HEK293 (cell line): ENCODE data around the gene PRCD.

Experiments used
- CTCF ChIA-PET: fragments of 350-600 bp; formaldehyde crosslinking; extraction: SDS; loops from one replicate; lab custom pipeline; 2021; ENCODE audit warnings: antibody characterized with exemption; lab: Yijun Ruan, JAX
- POLR2A ChIA-PET: fragments of 300-600 bp; formaldehyde crosslinking; extraction: SDS; loops from one replicate; lab custom pipeline; 2020; ENCODE audit warnings: antibody characterized with exemption, inconsistent platforms; lab: Yijun Ruan, JAX
- H3K27ac ChIP-seq: fragments of 200-500 bp; sonication (Bioruptor generic); 2 replicates; pipeline ENCODE4 v1.5.1; 2014; ENCODE audit warnings: low read depth, low read length, control low read depth, inconsistent platforms; ENCODE audit errors: extremely low read depth
- H3K36me3 ChIP-seq, 2 experiments: fragments of 200-500 bp in 1 of 2; sonication (Bioruptor generic) in 1 of 2; 1 replicate in 1 of 2; 2 replicates in 1 of 2; pipeline ENCODE4 v1.5.1; 2014 to 2017; ENCODE audit warnings: inconsistent platforms in 2 of 2, low read length in 2 of 2; ENCODE audit not compliant: control insufficient read depth in 2 of 2, insufficient read depth in 1 of 2
- H3K4me1 ChIP-seq: fragments of 200-500 bp; sonication (Bioruptor generic); 2 replicates; pipeline ENCODE4 v1.5.1; 2014; ENCODE audit warnings: mild to moderate bottlenecking, low read length, inconsistent platforms; ENCODE audit not compliant: control insufficient read depth, insufficient read depth
- H3K4me3 ChIP-seq: 2 replicates; pipeline ENCODE4 v1.5.1; 2011; ENCODE audit warnings: low read depth, mild to moderate bottlenecking, control low read depth, low read length, moderate library complexity
- H3K9me3 ChIP-seq: fragments of 200-500 bp; sonication (Bioruptor generic); 2 replicates; pipeline ENCODE4 v1.5.1; 2014; ENCODE audit warnings: low read depth, low read length, inconsistent platforms; ENCODE audit not compliant: control insufficient read depth, insufficient read depth
- BCL6B ChIP-seq: fragments of 450-650 bp; formaldehyde crosslinking; IDR thresholded peaks from 2 replicates; pipeline ENCODE4 v1.5.1; 2017; ENCODE audit warnings: missing biosample characterization, missing genetic modification characterization
- INSM2 ChIP-seq: fragments of 450-650 bp; formaldehyde crosslinking; IDR thresholded peaks from 2 replicates; pipeline ENCODE4 v1.5.1; 2016; ENCODE audit warnings: missing biosample characterization, missing genetic modification characterization
- KLF1 ChIP-seq: fragments of 450-650 bp; formaldehyde crosslinking; IDR thresholded peaks from 2 replicates; pipeline ENCODE4 v1.5.1; 2016; ENCODE audit warnings: missing biosample characterization, missing genetic modification characterization
- KLF16 ChIP-seq: fragments of 450-650 bp; formaldehyde crosslinking; IDR thresholded peaks from 2 replicates; pipeline ENCODE4 v1.5.1; 2017; ENCODE audit warnings: missing biosample characterization, missing genetic modification characterization
- KLF17 ChIP-seq: fragments of 450-650 bp; formaldehyde crosslinking; IDR thresholded peaks from 2 replicates; pipeline ENCODE4 v1.5.1; 2016; ENCODE audit warnings: missing biosample characterization, missing genetic modification characterization
- OVOL3 ChIP-seq: fragments of 450-650 bp; formaldehyde crosslinking; IDR thresholded peaks from 2 replicates; pipeline ENCODE4 v1.5.1; 2016; ENCODE audit warnings: missing biosample characterization, missing genetic modification characterization
- PRDM10 ChIP-seq: fragments of 450-650 bp; formaldehyde crosslinking; IDR thresholded peaks from 2 replicates; pipeline ENCODE4 v1.5.1; 2016; ENCODE audit warnings: missing biosample characterization, missing genetic modification characterization
- REPIN1 ChIP-seq: fragments of 450-650 bp; formaldehyde crosslinking; IDR thresholded peaks from 2 replicates; pipeline ENCODE4 v1.5.1; 2017; ENCODE audit warnings: missing biosample characterization, missing genetic modification characterization, low read depth
- SCRT2 ChIP-seq: fragments of 450-650 bp; formaldehyde crosslinking; IDR thresholded peaks from 2 replicates; pipeline ENCODE4 v1.5.1; 2016; ENCODE audit warnings: missing biosample characterization, missing genetic modification characterization
- SETDB1 ChIP-seq: IDR thresholded peaks from one replicate; pipeline ENCODE4 v1.6.1; 2017; ENCODE audit warnings: mild to moderate bottlenecking, low read length, moderate library complexity, mixed read lengths; ENCODE audit not compliant: insufficient read length
- SP7 ChIP-seq: fragments of 450-650 bp; formaldehyde crosslinking; IDR thresholded peaks from 2 replicates; pipeline ENCODE4 v1.5.1; 2016; ENCODE audit warnings: missing biosample characterization, missing genetic modification characterization
- ZFP69B ChIP-seq: fragments of 450-650 bp; formaldehyde crosslinking; IDR thresholded peaks from 2 replicates; pipeline ENCODE4 v1.5.1; 2016; ENCODE audit warnings: missing biosample characterization, missing genetic modification characterization
- ZNF335 ChIP-seq: fragments of 450-650 bp; formaldehyde crosslinking; conservative IDR thresholded peaks from 2 replicates; pipeline ENCODE4 v1.5.1; 2016; ENCODE audit warnings: missing biosample characterization, missing genetic modification characterization
- ZNF398 ChIP-seq: fragments of 450-650 bp; formaldehyde crosslinking; IDR thresholded peaks from 2 replicates; pipeline ENCODE4 v1.5.1; 2017; ENCODE audit warnings: missing biosample characterization, missing genetic modification characterization
- ZNF423 ChIP-seq: fragments of 450-650 bp; formaldehyde crosslinking; IDR thresholded peaks from 2 replicates; pipeline ENCODE4 v1.5.1; 2016; ENCODE audit warnings: missing biosample characterization, missing genetic modification characterization
- ZNF529 ChIP-seq: fragments of 450-650 bp; formaldehyde crosslinking; IDR thresholded peaks from 2 replicates; pipeline ENCODE4 v1.5.1; 2017; ENCODE audit warnings: missing genetic modification characterization, missing biosample characterization; ENCODE audit not compliant: insufficient replicate concordance
- ZNF654 ChIP-seq: fragments of 450-650 bp; formaldehyde crosslinking; IDR thresholded peaks from 2 replicates; pipeline ENCODE4 v1.5.1; 2016; ENCODE audit warnings: low read depth, missing biosample characterization, missing genetic modification characterization
- ZNF692 ChIP-seq: fragments of 450-650 bp; formaldehyde crosslinking; IDR thresholded peaks from 2 replicates; pipeline ENCODE4 v1.5.1; 2016; ENCODE audit warnings: missing biosample characterization, missing genetic modification characterization
- ZNF837 ChIP-seq: fragments of 450-650 bp; formaldehyde crosslinking; IDR thresholded peaks from 2 replicates; pipeline ENCODE4 v1.5.1; 2016; ENCODE audit warnings: missing biosample characterization, missing genetic modification characterization
- ZSCAN23 ChIP-seq: fragments of 450-650 bp; formaldehyde crosslinking; IDR thresholded peaks from 2 replicates; pipeline ENCODE4 v1.5.1; 2016; ENCODE audit warnings: missing biosample characterization, missing genetic modification characterization

PRCD gene

GRCh38 chr17:76523084-76524037, 16.5 kb upstream of the PRCD start (continued):
- TF ChIP-seq ZSCAN23 (tag by site-specific recombination) (no peak), ZNF654 (tag by site-specific recombination) (peak; percentile 92), SP7 (peak; percentile 60)
- TF ChIP-seq, all 188 proteins: peak for 33

- ChIA-PET POLR2A (interaction anchor here (2.2 kb wide), 1 partner anchor 32 kb away, joined by 7 read pairs; no protein-coding TSS in a partner anchor), CTCF (interaction anchor here (0.6 to 7.2 kb wide), 11 partner anchors 16 to 531 kb away, joined by 3 to 87 read pairs (median 4); no protein-coding TSS in a partner anchor)
- Histone ChIP-seq H3K27ac (peak overlapping the region; percentile 68), H3K4me3 (no peak overlapping the region), H3K4me1 (peaks cover 16% of the 10 kb centered on the region), H3K9me3 (no peaks in the 10 kb centered on the region), H3K36me3 (no peaks in the 10 kb centered on the region)
- no peak for TF ChIP-seq SETDB1
- no peak for TF ChIP-seq KLF16
- no peak for TF ChIP-seq ZNF529
- 0 out of 2 replicates have a peak, but pooled peaks have one; percentile 16 for TF ChIP-seq ZNF335 (tag by site-specific recombination)
- peak; percentile 16; the same call in 1 of the 2 replicates for TF ChIP-seq KLF17 (tag by site-specific recombination)
- TF ChIP-seq PRDM10 (tag by site-specific recombination) = no peak
- no peak for TF ChIP-seq SCRT2 (tag by site-specific recombination)
- TF ChIP-seq OVOL3 = no peak
- TF ChIP-seq ZNF423 (tag by site-specific recombination) = 0 out of 2 replicates have a peak, but pooled peaks have one; percentile 16
- TF ChIP-seq INSM2 (tag by site-specific recombination) = no peak
- no peak for TF ChIP-seq ZNF837 (tag by site-specific recombination)
- peak; percentile 87 for TF ChIP-seq BCL6B (tag by site-specific recombination)
- TF ChIP-seq ZNF692 (tag by site-specific recombination) = peak; percentile 94
- no peak for TF ChIP-seq ZNF398
- TF ChIP-seq KLF1 = peak; percentile 74
- peak; percentile 89 for TF ChIP-seq ZFP69B (tag by site-specific recombination)
- TF ChIP-seq REPIN1 (tag by site-specific recombination) = no peak
Measured at GRCh38 chr17:76524598-76525512, 15.0 kb upstream of the PRCD start.
